ENCODE measurements around the gene SMURF2.
"Not testable (repeated sequence)": the region's sequence is repeated elsewhere in the genome, so short reads cannot be mapped to it uniquely, and the experiment has no call there.

SMURF2 gene

GRCh38 chr17:64661976-64662773, at the start of gene SMURF2:
Gene SMURF2 (minus strand): TSS chr17:64662307. CDS start chr17:64661880, 427 bp downstream.
- peak; percentile 53 for DNase-seq

- DNase-seq: no peak
Observed at GRCh38 chr17:64709481-64709880, 47.4 kb upstream of the SMURF2 start.

- no peak for DNase-seq
Observed at GRCh38 chr17:64707050-64707591, 45.0 kb upstream of the SMURF2 start.

- no peak for DNase-seq
Observed at GRCh38 chr17:64706224-64707049, 44.3 kb upstream of the SMURF2 start.

GRCh38 chr17:64702815-64703214, 40.7 kb upstream of the SMURF2 start:
- no peak for DNase-seq

GRCh38 chr17:64698725-64699124, 36.6 kb upstream of the SMURF2 start:
- DNase-seq: no peak

- no peak for DNase-seq
Observed at GRCh38 chr17:64694207-64694606, 32.1 kb upstream of the SMURF2 start.

- no peak for DNase-seq
Observed at GRCh38 chr17:64692187-64692586, 30.1 kb upstream of the SMURF2 start.

GRCh38 chr17:64689106-64689505, 27.0 kb upstream of the SMURF2 start:
- DNase-seq: no peak

- no peak for DNase-seq
Observed at GRCh38 chr17:64688481-64688880, 26.4 kb upstream of the SMURF2 start.

- no peak for DNase-seq
Observed at GRCh38 chr17:64687961-64688360, 25.9 kb upstream of the SMURF2 start.

- DNase-seq: no peak
Observed at GRCh38 chr17:64687376-64687775, 25.3 kb upstream of the SMURF2 start.

GRCh38 chr17:64686705-64687104, 24.6 kb upstream of the SMURF2 start:
- DNase-seq: no peak

- no peak for DNase-seq
Observed at GRCh38 chr17:64685705-64686104, 23.6 kb upstream of the SMURF2 start.

- DNase-seq: no peak
Observed at GRCh38 chr17:64683796-64684195, 21.7 kb upstream of the SMURF2 start.

GRCh38 chr17:64682261-64683181, 20.4 kb upstream of the SMURF2 start:
- no peak for DNase-seq

GRCh38 chr17:64679710-64680216, 17.7 kb upstream of the SMURF2 start:
- no peak for DNase-seq

GRCh38 chr17:64676763-64677162, 14.7 kb upstream of the SMURF2 start:
- no peak for DNase-seq

- DNase-seq: not testable (repeated sequence)
Observed at GRCh38 chr17:64670843-64671590, 8.9 kb upstream of the SMURF2 start.

GRCh38 chr17:64667807-64668721, 6.0 kb upstream of the SMURF2 start:
- DNase-seq: not testable (repeated sequence)
